Right renal cortex interstitium (tissue), 3 donors: ENCODE measurements around the gene RNF128. TPM values are rescaled to one million over a fixed set of nuclear protein-coding genes. Genes with fewer than 3 reads are reported as not detected.
"Not testable (repeated sequence)": the region's sequence is repeated elsewhere in the genome, so short reads cannot be mapped to it uniquely, and the experiment has no call there.

Source experiments
- DNase-seq, 3 donors: peaks; one replicate each; pipeline ENCODE4 v3.0.0-alpha.2; 2013; ENCODE audit warnings: low read depth in 3 of 3, low spot score in 2 of 3
- polyA plus RNA-seq, 3 donors: library from polyadenylated mRNA; unstranded; fragments of 120-200 nt; gene quantifications; one replicate each; pipeline ENCODE4 v1.2.1, GENCODE V29; 2013; ENCODE audit not compliant: insufficient read length in 3 of 3

The RNF128 gene
- polyA plus RNA-seq, 3 donors: 9.5 to 13.9 (median 10.3) TPM

DNA sequence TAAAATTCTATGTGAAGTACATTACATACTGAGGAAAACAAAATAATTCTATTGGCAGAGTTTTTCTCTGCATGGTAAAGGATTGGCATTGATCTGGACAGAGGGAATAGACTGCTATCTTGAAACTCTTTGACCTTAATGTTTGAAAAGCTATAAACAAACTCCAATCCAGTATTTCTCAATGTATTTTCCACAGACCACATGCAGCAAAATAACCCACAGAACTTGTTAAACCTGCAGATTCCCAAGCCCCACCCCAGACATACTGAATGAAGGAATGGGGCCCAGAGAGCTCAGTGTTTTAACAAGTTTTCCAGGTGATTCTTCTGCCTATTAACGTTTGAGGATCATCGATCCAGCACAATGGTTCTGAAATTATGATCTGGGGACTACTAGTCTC is 15.7 kb downstream of the RNF128 start:
- DNase-seq: no peak

DNA sequence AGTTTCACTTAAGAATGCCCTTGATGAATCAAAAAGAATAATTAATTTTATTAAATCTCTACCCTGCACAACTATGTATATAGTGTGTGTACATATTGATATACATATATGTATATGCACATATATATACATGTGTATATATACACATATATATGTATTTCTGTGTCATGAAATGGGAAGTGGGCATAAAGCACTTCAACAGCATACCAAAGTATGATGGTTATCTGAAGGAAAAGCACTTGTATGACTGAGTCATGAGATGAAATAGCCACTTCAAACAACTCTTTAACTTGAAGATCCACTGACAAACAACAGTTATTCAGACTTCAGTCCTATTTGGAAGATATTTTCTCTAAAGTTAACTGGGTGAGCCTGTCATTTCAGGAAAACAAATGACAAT is 16.3 kb downstream of the RNF128 start:
- DNase-seq: no peak

DNA sequence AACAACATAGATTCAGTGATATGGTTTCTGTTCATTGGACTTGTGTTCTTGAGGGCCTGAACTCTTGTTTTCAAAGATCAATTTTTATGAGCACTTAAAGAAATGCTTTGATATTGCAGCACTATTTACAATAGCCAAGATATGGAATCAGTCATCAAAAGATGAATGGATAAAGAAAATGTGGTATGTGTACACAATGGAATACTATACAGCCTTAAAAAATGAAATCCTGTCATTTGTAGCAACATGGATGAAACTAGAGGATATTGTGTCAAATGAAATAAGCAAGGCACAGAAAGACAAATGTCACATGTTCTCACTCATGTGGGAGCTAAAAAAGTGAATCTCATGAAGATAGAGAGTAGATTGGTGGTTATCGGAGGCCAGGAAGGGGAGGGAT is 21.9 kb downstream of the RNF128 start:
- DNase-seq: no peak

DNA sequence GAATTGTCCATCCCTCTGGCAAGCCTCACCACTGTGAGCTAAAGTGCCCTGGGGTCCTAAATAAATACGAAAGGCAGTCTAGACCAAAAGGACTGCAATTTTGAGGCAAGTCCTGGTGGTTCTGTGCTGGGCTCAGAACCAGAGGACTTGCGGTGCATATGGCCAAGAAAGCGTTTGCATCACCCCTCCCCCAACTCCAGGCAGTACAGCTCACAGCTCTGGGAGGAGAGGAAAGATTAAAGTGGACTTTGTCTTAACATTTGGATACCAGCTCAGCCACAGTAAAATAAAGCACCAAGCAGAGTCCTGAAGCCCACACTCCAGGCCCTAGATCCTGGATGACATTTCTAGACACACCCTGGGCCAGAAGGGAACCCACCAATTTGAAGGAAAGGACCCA is 24.9 kb downstream of the RNF128 start:
- no peak for DNase-seq

DNA sequence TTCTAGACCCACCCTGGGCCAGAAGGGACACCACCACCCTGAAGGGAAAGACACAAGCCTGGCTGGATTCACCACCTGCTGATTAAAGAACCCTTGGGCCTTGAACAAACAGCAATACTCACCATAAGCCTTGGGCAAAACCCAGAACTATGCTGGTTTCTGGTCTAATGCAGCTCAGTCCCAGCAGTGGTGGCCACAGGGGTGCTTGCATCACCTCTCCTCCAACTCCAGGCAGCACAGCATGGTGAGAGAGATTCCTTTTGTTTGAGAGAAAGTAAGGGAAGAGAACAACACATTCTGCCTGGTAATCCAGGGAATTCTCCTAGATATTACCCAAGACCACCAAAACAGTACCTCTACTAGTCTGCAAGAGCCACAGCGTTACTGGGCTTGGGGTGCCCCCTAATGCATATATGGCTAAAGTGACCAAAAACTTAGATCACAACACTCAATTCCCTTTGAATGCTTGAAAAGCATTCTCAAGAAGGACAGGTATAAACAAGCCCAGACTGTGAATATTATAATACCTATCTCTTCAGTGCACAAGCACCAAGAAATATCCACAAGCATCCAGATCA is 25.7 kb downstream of the RNF128 start:
- DNase-seq: no peak

DNA sequence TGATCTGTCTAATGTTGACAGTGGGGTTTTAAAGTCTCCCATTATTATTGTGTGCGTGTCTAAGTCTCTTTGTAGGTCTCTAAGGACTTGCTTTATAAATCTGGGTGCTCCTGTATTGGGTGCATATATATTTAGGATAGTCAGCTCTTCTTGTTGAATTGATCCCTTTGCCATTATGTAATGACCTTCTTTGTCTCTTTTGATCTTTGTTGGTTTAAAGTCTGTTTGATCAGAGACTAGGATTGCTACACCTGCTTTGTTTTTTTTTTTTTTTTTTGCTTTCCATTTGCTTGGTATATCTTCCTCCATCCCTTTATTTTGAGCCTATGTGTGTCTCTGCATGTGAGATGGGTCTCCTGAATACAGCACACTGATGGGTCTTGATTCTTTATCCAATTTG is 42.8 kb downstream of the RNF128 start:
- DNase-seq: not testable (repeated sequence)

DNA sequence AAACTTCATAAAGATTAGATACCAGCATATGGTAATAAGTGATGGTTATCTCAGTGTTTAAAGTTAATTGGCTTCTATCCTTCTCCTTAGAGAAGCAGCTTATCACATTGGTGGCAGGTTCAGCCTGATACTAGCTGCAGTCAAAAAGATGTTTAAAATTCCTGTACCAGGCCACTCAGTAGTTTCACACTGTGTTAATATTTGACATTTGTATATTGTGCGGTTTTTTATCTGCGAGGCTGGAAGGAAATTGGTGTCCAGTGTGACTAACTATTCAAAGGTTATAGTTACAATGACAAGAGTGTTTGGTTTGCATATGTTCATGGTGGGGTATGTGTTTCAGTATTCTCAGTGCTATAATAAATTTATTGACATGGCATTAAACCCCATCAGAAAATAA is 48.5 kb downstream of the RNF128 start:
- no peak for DNase-seq

DNA sequence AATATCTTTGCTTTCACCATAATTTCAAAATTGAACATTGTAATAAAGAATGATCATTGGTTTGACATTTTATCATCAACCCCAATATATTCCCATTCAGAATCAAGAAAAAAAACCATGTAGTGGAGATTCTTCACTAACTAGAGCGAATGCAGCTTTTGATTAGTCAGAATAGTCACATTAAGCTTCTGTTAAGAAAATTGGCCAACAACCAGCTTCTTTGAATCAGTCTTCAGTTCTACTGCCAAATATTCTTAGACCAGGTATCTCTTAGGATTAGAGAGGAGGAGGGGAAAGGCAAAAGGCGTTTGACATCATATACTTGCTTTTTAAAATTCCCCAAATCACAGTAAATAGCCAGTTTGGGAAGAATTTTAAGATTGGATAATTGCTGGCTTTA is 53.8 kb downstream of the RNF128 start:
- no peak for DNase-seq

DNA sequence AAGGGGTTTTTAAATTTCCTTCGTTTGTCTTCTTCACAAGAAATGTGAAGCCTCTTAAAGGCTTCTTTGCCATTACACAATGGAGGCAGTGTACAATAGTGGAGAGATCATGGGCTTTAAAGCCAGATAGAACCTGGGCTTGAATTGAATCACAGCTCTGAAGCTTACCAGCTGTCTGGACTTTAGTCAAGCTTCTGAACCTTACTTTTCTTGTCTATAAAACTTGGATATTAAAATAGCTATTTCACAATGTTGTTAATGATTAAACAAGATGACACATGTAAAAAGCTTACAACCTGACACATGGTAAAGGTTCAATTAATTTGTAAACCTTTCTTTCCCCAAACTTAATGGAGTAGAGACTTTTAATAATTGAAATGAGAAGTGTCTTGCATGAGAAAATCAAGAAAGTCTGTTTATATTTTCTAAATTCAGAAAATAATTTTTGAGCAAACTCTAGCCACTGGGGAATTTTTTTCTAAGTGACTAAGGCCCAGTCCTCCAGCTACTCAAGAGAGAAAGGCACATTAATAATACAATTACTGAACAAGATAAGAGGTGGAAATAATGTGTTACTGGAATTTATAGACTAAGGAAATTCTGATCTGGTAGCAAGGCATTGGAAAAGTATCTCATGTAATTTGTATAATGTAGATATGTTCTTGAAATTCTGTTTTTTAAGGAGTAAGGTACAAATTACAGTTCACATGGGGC is 54.3 kb downstream of the RNF128 start:
- DNase-seq: no peak

DNA sequence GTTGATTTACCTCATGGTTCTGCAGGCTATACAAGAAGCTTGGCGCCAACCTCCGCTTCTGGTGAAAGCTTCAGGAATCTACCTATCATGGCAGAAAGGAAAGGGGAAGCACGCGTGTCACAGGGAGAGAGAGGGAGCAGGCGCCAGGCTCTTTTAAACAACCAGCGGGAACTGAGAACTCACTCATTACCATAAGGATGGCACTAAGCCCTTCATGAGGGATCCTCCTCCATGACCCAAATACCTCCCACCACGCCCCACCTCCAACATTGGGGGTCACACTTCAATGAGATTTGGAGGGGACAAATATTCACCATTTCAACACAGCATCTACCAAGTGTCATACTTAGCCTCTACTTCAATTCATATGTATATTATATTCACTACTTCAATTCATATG is 57.2 kb downstream of the RNF128 start:
- DNase-seq: no peak

DNA sequence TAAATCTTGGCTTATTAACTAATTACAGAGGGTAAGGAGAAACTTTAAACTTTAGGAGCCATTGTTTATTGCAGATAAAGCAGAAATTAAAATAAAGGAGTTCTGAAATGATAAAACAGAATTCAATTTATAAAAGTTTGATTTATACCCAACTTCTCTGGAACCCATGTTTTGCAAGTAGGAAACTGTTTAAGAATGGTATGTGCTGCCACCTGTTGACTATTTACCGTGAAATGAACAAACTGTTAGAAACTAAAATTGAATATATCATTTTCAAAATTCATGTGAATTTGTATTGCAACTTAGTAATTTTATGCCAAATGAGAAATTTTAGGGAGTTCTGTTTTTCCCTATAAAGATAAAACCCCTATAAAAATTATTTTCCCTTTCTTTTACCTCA is 65.0 kb downstream of the RNF128 start:
- DNase-seq: no peak

DNA sequence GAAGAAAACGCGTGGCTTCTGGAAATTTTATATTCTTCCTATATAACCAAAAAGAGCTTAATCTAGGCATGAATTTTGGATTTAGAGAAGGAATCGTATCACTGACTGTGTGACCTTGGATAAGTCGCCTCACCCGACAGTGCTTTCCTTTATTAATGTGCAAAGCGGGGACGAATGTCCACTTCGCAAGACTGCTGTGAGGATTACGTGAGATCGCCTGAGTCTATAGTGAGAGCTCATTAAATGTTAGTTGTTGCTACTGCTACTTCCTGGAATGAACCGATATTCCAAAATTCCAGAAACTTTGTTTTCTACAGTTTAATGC is 75.5 kb downstream of the RNF128 start:
- DNase-seq: no peak

DNA sequence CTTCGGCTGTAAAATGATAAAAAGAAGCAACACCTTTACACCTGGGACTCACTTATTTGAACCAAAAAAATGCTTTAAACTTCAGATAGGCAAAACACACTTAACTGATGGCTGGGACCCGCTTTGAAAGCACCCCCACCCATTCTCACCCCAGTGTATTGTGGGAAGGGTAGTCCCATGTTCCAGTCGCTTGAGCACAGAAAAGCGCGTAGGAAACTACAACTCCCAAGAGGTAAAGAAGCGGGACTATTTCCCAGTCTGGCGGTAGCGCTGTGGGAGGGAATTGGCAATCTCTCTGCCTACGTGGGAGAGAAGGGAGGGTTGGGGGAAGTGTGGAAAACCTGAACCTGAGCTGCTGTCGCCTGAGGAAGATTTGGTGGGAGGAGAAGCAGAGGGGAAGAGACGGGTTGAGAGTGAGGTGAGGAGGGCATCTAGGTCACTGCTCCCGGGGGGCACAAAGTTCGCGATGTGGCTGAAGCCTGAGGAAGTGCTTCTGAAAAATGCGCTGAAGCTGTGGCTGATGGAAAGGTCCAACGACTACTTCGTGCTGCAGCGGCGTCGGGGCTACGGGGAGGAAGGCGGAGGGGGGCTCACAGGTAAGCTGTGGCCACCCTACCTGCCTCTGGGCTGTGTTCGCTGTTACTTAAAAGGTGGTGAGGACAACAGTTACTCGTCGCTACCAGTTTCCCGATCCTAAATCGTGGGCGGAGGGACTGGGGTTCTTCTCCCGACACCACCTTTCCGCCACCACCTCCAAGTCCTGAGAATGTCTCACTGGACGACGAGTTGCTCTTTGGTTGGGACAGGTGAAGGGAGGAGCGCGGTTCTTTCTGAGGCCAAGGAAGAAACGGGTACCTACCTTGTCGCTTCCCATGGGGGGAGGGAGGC is 76.1 kb downstream of the RNF128 start, which contains the start of gene TBC1D8B:
TSS of gene TBC1D8B (plus strand) at position 286 of the 888 bp plus-strand sequence. CDS start at position 467, 181 bp downstream.
- peak; percentile 64 to 75 (median 74) for DNase-seq

DNA sequence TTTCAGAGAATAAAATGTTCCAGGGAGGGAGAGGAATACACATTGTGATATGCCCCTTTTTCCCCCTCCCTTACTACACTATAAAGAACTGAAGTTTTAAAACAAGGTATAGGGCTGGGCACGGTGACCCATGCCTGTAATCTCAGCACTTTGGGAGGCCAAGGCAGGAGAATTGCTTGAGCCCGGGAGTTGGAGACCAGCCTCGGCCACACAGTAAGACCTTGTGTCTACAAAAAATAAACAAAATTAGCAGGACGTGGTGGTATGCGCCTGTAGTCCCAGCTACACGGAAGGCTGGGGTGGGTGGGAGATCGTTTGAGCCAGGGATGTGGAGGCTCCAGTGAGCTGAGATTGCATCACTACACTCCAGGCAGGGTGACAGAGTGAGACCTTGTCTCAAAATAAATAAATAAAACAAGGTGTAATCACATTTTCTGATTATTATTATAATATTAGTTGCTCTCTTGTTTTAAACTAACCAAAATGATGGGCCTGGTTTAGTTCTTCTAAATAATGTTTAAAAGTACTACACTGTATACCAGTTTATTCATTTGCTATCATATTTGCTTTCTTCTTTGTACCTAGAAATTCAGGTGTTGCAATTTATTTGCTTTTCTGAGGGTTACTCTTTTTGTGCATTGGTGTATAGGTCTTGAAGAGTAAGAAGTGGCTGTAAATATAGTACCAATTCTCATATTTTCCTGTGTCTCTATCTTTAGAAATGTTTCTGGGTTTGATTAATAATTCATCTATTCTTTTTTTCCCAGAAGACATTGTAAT is 84.8 kb downstream of the RNF128 start:
- no peak for DNase-seq

DNA sequence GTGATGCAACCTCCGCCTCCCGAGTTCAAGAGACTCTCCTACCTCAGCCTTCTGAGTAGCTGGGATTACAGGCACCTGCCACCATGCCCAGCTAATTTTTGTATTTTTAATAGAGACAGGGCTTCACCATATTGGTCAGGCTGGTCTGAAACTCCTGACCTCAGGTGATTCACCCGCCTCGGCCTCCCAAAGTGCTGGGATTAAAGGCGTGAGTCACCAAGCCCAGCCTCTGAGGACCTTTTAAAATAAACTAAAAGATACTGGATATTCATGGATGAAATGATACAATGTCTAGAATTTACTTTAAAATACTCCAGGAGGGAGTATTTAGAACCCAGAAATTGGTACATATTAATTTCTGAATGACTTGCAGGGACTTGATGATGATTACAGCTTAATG is 86.4 kb downstream of the RNF128 start:
- DNase-seq: not testable (repeated sequence)

DNA sequence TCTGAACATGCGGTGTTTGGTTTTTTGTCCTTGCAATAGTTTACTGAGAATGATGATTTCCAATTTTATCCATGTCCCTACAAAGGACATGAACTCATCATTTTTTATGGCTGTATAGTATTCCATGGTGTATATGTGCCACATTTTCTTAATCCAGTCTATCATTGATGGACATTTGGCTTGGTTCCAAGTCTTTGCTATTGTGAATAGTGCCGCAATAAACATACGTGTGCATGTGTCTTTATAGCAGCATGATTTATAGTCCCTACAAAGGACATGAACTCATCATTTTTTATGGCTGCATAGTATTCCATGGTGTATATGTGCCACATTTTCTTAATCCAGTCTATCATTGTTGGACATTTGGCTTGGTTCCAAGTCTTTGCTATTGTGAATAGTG is 87.6 kb downstream of the RNF128 start:
- DNase-seq: not testable (repeated sequence)

Other genes with a start within 250 kb of the RNF128 start
- gene RADX, start 114.7 kb upstream of the RNF128 start, polyA plus RNA-seq: 1 to 10 TPM; 5.1 to 5.8 (median 5.2) TPM
- 1 to 10 TPM; 5.2 to 6.3 (median 5.3) TPM for gene TBC1D8B, start 76.0 kb downstream of the RNF128 start, polyA plus RNA-seq
- gene RIPPLY1, start 176.6 kb downstream of the RNF128 start, polyA plus RNA-seq: 1 to 10 TPM; 2.6 to 3.5 (median 3.0) TPM
- 10 to 100 TPM; 56.8 to 77.4 (median 58.8) TPM for gene CLDN2, start 193.7 kb downstream of the RNF128 start, polyA plus RNA-seq